Lung (tissue), 12 donors: ENCODE measurements around the gene COLGALT1. TPM values are rescaled to one million over a fixed set of nuclear protein-coding genes. Genes with fewer than 3 reads are reported as not detected.

Experiments
- ATAC-seq: fragments of 200-7000 bp; cut with Tn5 transposase; one replicate; pipeline ENCODE4 v1.9.1; 2020; ENCODE audit warnings: moderate number of reproducible peaks; ENCODE audit not compliant: insufficient read depth, low FRiP score
- DNase-seq, 3 donors: peaks; one replicate each; pipeline ENCODE4 v3.0.0-alpha.2; 2013 to 2017
- H3K27ac ChIP-seq, 2 donors: one replicate each; pipeline ENCODE4 v1.5.1; 2013; ENCODE audit warnings: mild to moderate bottlenecking in 2 of 2, moderate library complexity in 2 of 2, control low read depth in 1 of 2, inconsistent platforms in 1 of 2, low read depth in 1 of 2, low read length in 1 of 2
- H3K27me3 ChIP-seq, 3 donors: one replicate each; pipeline ENCODE4 v1.5.1; 2013; ENCODE audit warnings: low read length in 2 of 3; ENCODE audit not compliant: control insufficient read depth in 3 of 3, insufficient read depth in 3 of 3
- H3K36me3 ChIP-seq, 4 donors: one replicate each; pipeline ENCODE4 v1.5.1; 2013; ENCODE audit warnings: low read length in 4 of 4, mild to moderate bottlenecking in 1 of 4, moderate library complexity in 1 of 4; ENCODE audit not compliant: control insufficient read depth in 4 of 4, insufficient read depth in 4 of 4
- H3K4me1 ChIP-seq, 5 donors: one replicate each; pipeline ENCODE4 v1.5.1; 2013; ENCODE audit warnings: low read length in 5 of 5, mild to moderate bottlenecking in 2 of 5, moderate library complexity in 1 of 5; ENCODE audit not compliant: control insufficient read depth in 5 of 5, insufficient read depth in 5 of 5
- H3K4me3 ChIP-seq: one replicate; pipeline ENCODE4 v1.5.1; 2013; ENCODE audit warnings: mild to moderate bottlenecking, control low read depth, moderate library complexity
- H3K9ac ChIP-seq, 2 donors: one replicate each; pipeline ENCODE4 v1.5.1; 2013; ENCODE audit warnings: low read length in 2 of 2, control low read depth in 1 of 2; ENCODE audit not compliant: insufficient read depth in 1 of 2
- H3K9me3 ChIP-seq, 4 donors: one replicate each; pipeline ENCODE4 v1.5.1; 2013; ENCODE audit warnings: low read length in 3 of 4, mild to moderate bottlenecking in 1 of 4, moderate library complexity in 1 of 4; ENCODE audit not compliant: control insufficient read depth in 4 of 4, insufficient read depth in 3 of 4
- WGBS, 2 donors: extraction: QIAGEN DNeasy Blood & Tissue Kit; methylation state at CpG; one replicate each; pipeline ENCODE4 v1.1.7; 2013; 5-methylcytosine and 5-hydroxymethylcytosine counted together
- polyA plus RNA-seq, 2 donors: library from polyadenylated mRNA; stranded (reverse); fragments of 200-250 nt; gene quantifications; one replicate each; pipeline ENCODE4 v1.2.1, GENCODE V29; 2013
- total RNA-seq, 2 donors: library from RNA; depleted of rRNA in 1 of 2; stranded (reverse); fragments of >200 nt in 1 of 2; gene quantifications; one replicate each; pipeline ENCODE4 v1.2.1, GENCODE V29; 2014 to 2021
- TF ChIP-seq, protein P1 (sequence below): IDR thresholded peaks from 2 replicates; pipeline ENCODE4 v1.5.1; 2012; ENCODE audit warnings: mild to moderate bottlenecking; ENCODE audit errors: control extremely low read depth, extremely low read depth
- donor health status: control.
- donor health status: control.
- donor health status: Bipolar disorder and iron deficiency.
- donor health status: healthy.
- donor health status: DM: yes; HTN: yes; CAD: no.

Gene COLGALT1
- total and polyA plus RNA-seq, 4 donors, result 39.9 to 129 (median 85.1) TPM

DNA sequence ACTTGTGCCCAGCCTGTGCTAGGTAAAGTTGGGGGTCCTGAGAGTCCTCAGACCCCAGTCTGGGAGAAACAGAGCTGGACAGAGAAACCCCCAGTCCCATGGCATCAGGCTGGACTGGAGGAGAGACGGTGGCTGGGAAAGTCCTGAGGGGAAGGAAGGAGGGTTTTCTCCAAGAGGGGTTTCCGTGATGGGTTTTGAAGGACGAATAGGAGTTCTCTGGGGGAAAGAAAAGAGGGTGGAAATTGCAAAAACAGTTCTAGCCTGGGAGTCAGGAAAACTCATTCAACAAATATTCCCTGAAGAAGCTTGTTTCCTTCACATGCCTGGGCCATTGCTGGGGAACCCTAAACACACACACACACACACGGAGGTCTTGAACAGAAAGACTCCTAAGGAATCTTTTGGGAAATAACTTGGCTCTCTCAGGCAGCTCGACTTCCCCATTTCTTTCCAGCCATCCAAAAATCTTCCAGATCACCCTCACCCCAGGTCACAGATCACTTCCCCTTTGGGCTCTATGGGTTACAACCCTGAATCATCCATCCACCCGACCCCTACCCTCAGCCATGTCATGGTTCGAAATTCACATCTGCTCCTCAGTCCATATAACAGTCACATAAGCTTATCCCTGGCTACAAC is 47.5 kb downstream of the COLGALT1 start:
- Histone ChIP-seq H3K36me3 (no peaks in the 10 kb centered on the region), H3K4me3 (no peak overlapping the region), H3K27ac (no peak overlapping the region), H3K9me3 (peaks cover 0 to 7% (median 0%) of the 10 kb centered on the region in 4 donors), H3K27me3 (peaks cover 0 to 3% (median 0%) of the 10 kb centered on the region in 3 donors), H3K4me1 (peaks cover 0 to 12% (median 5%) of the 10 kb centered on the region in 5 donors), H3K9ac (no peak overlapping the region)
- 59 to 67% methylated on average over 7 of the region's 7 CpGs for WGBS, 2 donors
- DNase-seq (no peak), ATAC-seq (no peak)
- TF ChIP-seq, protein P1, sequence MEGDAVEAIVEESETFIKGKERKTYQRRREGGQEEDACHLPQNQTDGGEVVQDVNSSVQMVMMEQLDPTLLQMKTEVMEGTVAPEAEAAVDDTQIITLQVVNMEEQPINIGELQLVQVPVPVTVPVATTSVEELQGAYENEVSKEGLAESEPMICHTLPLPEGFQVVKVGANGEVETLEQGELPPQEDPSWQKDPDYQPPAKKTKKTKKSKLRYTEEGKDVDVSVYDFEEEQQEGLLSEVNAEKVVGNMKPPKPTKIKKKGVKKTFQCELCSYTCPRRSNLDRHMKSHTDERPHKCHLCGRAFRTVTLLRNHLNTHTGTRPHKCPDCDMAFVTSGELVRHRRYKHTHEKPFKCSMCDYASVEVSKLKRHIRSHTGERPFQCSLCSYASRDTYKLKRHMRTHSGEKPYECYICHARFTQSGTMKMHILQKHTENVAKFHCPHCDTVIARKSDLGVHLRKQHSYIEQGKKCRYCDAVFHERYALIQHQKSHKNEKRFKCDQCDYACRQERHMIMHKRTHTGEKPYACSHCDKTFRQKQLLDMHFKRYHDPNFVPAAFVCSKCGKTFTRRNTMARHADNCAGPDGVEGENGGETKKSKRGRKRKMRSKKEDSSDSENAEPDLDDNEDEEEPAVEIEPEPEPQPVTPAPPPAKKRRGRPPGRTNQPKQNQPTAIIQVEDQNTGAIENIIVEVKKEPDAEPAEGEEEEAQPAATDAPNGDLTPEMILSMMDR, result no peak

DNA sequence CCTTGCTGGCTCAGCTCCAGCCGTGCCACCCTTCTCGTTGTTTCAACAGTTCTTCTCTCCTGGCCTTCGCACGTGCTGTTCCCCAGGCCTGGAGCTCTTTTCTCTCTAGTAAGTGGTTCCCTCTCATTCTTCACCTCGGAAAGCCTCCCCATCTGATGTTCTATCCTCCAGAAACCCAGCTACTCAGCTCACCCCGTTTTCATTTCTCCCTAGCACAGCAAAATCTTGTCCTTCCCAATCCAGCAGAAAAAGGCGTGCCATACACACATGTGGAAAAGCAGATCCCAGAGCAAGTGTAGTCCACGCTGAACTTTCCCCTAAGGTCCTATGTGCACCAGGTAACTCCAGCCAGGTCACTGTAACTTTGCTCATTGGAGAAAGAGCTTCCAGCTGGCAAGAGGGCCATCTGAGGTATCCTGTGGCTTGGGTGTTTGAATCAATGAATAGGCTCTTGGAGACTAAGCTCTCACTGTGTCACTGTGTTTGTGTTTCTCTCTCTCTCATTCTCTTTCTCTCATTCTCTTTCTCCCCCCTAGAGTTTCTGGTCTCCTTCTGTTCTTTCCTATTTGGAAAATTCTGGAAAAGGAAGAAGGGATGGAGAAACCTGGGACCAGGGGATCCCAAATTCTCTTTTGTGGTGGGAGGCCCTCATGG is 49.0 kb downstream of the COLGALT1 start:
- TF ChIP-seq, protein P1, result no peak
- H3K4me3 ChIP-seq, result no peak overlapping the region
- no peak overlapping the region for H3K27ac ChIP-seq
- peaks cover 0 to 7% (median 0%) of the 10 kb centered on the region in 4 donors for H3K9me3 ChIP-seq
- no peaks in the 10 kb centered on the region for H3K36me3 ChIP-seq
- no peak overlapping the region for H3K9ac ChIP-seq
- H3K4me1 ChIP-seq, result peaks cover 0 to 12% (median 5%) of the 10 kb centered on the region in 5 donors
- 71 to 74% methylated on average over 8 of the region's 8 CpGs for WGBS, 2 donors
- ATAC-seq (no peak), DNase-seq (no peak)
- H3K27me3 ChIP-seq, result peaks cover 0 to 3% (median under 1%) of the 10 kb centered on the region in 3 donors

DNA sequence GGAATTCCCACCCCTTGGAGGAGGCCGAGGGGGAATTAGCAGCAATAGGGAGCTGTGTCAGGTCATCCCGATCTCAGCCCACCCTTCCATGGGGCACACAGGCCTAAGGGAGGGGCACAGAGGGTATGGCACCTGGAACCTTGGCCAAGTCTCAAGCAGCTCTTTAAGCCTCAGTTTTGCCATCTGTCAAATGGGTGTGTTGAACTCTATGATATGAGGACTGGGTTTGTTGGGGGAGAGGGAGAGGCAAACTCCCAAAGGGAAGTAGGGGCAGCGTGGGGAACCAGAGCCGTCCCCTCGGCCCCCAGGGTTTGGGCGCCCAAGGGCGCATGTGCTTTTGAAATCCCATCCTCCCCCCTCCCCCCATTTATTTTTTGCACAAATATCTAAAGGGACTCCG is 49.7 kb downstream of the COLGALT1 start:
- Histone ChIP-seq H3K36me3 (no peaks in the 10 kb centered on the region), H3K4me1 (peaks cover 0 to 12% (median 5%) of the 10 kb centered on the region in 5 donors), H3K4me3 (no peak overlapping the region), H3K27me3 (peaks cover 0 to 3% (median 3%) of the 10 kb centered on the region in 3 donors), H3K9me3 (peaks cover 0 to 7% (median 0%) of the 10 kb centered on the region in 4 donors), H3K9ac (no peak overlapping the region), H3K27ac (no peak overlapping the region)
- DNase-seq (no peak), ATAC-seq (no peak)
- 86% methylated on average over 8 of the region's 8 CpGs for WGBS, 2 donors
- TF ChIP-seq, protein P1, result no peak
